Endometrial microvascular endothelial cells (primary cell): Measurements from ENCODE around the gene RYR2. TPM values are rescaled to one million over a fixed set of nuclear protein-coding genes. Genes with fewer than 3 reads are reported as not detected.
"Not testable (repeated sequence)": the region's sequence is repeated elsewhere in the genome, so short reads cannot be mapped to it uniquely, and the experiment has no call there.

Experiments
- in situ Hi-C: cut with HindIII; loops from 2 replicates; pipeline ENCODE4 v1.10.0; 2017; ENCODE audit warnings: low sequenced_read_pairs, low pct_unique_long_range_greater_than_20kb; ENCODE audit errors: inconsistent ontology term
- total RNA-seq: library from RNA; depleted of rRNA; stranded (reverse); fragments of >200 nt; gene quantifications from one replicate; pipeline ENCODE4 v1.2.3, GENCODE V29; 2015; ENCODE audit errors: inconsistent ontology term

The RYR2 gene
- total RNA-seq, 1 donor from 2014 or later, result not detected

DNA sequence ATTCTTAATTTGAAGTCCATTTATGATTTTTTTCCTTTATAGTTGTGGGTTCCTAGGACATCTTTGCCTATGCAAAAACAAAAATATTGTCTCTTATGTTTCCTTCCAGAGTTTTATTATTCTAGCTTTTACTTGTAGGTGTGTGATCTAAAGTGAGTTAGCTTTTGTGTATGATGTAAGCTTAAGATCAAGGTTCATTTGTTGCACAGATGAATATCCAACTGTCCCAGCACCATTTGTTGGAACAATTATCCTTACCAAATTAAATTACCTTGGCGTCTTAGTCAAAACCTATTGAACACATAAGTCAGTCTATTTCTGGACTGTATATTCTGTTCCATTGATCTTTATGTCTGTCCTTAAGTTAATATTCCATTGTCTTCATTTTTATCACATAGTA, 511.1 kb downstream of the RYR2 start:
- in situ Hi-C loops, result no loop called here

DNA sequence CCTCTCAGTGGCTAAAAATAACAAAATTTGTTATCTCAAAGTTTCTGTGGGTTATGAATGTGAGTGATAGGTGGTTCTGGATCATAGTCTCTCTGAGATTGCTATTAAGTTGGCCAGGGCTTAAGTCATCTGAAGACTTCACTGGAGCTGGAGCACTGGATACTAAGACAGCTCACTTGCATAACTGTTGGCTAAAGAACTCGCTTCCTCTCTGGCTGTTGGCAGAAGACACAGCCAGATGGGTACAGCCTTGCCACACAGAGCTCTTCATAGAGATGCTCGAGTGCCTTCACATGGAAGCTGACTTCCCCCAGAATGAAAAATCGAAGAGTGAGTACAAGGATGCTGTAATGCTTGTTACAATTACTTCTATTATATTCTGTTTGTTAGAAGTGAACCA, 514.9 kb downstream of the RYR2 start:
- in situ Hi-C loops, result no loop called here

DNA sequence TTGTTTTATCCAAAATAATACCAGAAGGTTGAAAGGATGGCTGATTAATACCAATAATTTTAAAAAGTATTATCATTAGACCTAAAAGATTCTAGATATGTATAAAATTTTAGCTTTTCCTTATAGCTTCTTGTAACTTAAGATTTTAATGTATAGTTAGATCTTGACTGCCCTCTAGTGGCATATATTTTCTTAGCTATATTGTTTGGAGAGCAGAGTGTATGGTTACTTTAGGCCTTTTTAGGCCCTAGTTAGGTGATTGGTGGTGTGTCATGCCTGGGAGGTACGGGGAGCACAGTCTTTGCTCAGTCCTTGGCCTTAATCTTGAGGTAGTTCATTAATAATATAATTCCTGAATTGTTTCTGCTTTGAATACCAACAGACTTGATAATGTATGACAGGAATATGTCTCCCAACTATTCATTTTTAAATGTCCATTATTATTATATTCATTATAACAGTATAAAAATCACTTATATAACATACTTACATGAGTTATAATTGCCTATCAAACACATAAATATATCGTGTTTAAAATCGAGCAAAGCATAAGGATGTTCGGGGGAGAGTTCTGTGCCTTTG, 520.3 kb downstream of the RYR2 start:
- in situ Hi-C loops, result no loop called here

DNA sequence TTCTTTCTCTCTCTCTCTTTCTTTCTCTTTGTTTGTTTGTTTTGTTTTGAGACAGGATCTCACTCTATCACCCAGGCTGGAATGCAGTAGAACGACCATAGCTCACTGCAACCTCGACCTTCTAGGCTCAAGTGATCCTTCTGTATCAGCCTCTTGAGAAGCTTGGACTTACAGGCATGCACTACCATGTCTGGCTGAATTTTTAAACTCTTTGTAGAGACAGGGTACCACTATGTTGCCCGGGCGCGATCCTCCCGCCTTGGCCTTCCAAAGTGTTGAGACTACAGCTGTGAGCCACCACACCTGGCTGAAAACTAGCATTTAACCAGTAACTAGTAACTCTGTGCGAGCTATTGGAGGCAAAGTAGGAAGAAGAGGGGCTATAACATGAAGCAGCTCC, 523.3 kb downstream of the RYR2 start:
- in situ Hi-C loops, result no loop called here

DNA sequence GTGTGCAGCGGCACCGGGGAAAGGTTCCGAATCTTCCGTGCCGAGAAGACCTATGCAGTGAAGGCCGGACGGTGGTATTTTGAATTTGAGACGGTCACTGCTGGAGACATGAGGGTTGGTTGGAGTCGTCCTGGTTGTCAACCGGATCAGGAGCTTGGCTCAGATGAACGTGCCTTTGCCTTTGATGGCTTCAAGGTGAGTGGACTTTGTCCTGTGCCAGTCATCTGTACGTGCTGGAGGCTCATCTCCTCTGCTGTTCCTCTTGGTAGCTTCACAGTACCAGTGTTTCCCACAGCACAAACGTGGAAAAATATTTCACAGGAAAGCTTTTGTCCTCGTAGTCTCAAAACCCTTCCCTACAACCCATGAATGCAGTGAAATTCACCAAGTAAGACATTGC, 524.6 kb downstream of the RYR2 start:
- in situ Hi-C loops, result no loop called here

DNA sequence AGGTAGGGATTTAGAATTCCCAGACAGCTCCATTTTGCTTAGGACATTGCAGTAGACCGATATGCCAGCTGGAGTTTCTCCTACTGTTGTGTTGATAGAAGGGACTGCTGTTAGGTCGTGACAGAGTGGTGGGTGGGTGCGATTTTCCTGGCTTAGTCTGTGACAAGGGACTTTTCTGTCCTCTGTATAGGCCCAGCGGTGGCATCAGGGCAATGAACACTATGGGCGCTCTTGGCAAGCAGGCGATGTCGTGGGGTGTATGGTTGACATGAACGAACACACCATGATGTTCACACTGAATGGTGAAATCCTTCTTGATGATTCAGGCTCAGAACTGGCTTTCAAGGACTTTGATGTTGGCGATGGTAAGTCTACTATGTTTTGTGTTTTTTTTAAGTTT, 527.0 kb downstream of the RYR2 start:
- in situ Hi-C loops, result no loop called here

DNA sequence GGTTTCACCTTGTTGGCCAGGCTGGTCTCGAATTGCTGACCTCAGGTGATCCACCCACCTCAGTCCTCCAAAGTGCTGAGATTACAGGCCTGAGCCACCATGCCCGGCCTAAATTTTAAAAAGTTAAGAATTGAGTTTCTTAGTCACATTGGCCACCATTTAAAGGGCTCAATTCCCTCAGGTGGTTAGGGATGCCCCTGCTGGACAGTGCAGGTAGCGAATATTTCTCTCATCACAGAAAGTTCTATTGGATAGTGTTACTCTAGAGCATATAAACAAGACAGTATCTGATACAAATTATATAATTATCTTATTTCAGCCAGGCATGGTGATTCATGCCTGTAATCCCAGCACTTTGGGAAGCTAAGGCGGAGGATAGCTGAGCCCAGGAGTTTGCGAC, 528.5 kb downstream of the RYR2 start:
- in situ Hi-C loops, result no loop called here

DNA sequence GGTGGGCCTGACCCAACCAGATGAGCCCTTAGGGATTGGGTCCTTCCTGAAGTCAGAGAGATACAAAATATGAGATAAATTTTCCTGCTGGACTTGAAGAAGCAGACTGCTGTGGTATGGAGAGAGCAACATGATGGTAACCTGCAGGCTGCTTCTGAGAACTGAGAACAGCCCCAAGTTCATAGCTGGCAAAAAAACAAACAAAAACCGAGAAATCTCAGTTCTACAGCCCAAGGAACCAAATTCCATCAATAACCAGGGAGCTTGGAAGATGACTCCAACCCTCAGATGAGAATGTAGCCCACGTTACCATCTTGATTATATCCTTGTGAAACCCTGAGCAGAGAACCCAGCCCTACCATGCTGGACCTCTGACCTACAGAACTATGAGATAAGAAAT, 532.6 kb downstream of the RYR2 start:
- in situ Hi-C loops, result no loop called here

DNA sequence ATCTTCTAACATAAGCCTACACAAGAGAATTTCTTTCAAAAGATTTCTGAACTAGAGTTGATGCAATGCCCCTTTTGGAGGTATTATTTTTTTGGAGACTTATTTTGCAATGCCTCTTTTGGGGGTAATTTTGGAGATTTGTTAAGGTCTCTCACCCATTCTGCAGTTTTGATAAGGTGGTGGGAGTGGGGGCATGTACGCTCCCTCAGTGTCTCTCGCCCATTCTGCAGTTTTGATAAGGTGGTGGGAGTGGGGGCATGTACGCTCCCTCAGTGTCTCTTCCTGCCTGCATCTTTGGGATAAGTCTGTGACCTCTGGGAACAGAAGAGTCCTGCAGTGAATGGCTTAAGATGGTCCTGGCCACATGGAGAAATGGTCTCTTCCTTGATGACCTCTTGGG, 536.6 kb downstream of the RYR2 start:
- in situ Hi-C loops, result no loop called here

DNA sequence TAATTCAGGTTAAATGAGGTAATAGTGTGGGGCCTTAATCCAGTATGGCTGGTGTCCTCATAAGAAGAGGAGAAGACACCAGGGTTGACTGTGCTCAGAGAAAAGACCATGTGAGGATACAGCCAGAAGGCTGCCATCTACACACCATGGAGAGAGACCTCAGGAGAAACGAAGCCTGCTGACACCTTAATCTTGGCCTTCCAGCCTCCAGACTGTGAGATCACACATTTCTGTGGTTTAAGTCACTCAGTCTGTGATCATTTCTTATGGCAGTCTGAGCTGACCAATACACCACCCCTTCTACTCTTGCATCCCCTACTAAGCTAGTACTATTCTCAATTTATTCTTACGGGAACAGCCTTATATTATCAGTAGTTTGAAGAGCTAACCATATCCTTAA, 538.7 kb downstream of the RYR2 start:
- in situ Hi-C loops, result no loop called here

DNA sequence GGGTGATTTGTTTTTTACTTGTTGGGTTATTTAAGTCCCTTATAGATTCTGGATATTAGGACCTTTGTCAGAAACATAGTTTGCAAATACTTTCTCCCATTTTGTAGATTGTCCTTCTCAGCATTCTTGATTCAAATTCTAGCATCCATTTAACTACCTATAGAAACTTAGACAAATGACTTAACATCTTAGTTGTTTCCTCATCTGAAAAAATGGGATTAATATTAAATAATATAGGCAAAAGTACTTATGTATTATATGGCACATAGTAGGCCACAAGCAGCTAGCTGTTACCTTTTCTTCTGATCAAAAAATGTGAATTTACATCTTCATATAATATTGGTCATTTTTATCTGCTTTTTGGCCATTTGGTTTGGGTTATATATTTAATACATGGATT, 541.3 kb downstream of the RYR2 start:
- in situ Hi-C loops, result no loop called here

DNA sequence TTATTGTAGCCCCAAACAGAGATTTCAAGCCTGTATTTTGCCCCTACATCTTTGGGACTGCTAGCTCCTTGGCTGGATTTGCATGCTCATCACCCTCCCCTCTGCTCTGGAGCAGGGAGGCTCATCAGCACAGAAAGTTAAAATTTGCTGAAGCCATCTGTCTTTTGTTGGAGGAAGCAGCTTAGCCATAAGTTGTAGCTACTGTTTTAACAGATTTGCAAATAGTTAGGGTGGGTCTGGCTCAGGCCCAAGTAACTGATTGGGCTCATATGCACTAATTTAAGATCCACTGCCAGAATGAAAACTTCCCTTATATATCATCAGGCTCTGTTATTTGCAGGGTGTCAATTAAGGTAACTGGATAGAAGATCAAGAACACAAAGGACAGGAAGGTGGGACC, 541.8 kb downstream of the RYR2 start:
- in situ Hi-C loops, result no loop called here

DNA sequence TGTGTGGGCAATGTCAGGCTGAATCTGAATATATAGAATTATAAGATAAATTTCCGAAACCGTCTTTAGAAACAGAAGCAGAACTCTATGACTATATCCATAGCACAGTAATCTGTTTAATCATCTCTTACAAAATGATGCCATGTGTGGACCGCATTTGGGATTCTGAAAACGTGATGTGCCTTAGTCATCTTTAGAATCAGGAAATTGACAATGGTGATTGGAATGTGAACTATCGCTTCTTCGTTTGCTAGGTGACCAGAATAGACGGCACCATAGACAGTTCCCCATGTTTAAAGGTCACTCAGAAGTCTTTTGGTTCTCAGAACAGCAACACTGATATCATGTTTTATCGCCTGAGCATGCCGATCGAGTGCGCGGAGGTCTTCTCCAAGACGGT, 548.4 kb downstream of the RYR2 start:
- in situ Hi-C loops, result no loop called here

DNA sequence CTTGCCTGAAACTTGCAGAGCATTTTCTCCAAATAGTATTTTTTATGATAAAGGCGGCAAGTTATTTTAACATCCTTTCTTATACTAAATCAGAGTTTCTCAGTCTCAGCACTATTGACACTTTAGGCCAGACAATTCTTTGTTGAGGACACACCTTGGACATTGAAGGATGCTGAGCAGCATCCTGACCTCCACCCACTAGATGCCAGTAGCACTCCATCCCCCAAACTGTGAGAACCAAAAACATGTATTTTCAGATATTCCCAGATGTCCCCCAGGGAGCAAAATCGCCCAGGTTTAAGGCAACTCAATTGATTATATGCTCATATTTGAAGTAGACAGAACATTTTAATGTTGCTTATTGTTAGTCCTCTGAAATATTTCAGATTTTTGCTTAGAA, 549.4 kb downstream of the RYR2 start:
- in situ Hi-C loops, result no loop called here

DNA sequence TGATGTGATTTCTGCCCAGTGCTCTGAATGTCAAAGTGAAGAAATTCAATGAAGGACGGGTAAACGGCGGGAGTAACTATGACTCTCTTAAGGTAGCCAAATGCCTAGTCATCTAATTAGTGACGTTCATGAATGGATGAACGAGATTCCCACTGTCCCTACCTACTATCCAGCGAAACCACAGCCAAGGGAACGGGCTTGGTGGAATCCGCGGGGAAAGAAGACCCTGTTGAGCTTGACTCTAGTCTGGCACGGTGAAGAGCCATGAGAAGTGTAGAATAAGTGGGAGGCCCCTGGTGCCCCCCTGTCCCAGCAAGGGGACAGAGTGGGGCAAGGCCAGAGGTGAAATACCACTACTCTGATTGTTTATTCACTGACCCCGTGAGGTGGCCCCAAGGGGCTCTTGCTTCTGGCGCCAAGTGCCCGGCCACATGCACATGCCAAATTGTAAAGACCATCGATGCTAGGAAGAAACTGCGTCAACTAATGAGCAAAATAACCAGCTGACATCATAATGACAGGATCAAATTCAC, 561.1 kb downstream of the RYR2 start:
- in situ Hi-C loops, result not testable (repeated sequence)

DNA sequence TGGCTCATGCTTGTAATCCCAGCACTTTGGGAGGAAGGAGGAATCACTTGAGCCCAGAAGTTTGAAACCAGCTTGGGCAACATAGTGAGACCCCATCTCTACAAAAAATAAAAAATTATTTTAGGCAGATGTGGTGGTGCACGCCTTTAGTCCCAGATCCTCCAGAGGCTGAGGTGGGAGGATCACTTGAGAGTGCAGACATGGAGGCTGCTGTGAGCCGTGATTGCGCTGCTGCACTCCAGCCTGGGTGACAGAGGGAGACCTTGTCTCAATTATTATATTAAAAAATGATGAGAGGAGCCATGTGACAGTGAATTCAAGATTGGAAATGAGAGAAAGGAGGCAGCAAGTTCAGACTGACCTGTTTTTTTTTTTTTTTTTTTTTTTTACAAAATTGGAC, 566.4 kb downstream of the RYR2 start:
- in situ Hi-C loops, result no loop called here

DNA sequence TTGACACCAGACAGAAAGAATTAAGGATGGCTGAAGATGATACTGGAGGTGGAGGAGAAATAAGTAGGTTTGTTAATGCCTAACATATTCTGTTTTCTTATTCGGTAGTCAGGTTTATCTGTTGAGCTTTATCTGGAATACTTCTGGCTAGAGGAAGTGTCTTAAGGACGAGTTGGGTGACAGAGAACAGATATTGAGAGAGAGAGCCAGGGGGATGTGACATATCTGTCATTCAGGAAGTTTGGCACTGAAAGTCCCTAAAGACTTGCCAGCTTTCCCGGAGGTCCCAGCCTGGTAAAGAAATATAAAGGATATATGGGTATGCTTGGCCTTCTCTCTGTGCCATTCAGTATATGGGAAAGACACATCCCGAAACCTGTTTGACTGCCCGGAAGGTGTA, 568.2 kb downstream of the RYR2 start:
- in situ Hi-C loops, result no loop called here

DNA sequence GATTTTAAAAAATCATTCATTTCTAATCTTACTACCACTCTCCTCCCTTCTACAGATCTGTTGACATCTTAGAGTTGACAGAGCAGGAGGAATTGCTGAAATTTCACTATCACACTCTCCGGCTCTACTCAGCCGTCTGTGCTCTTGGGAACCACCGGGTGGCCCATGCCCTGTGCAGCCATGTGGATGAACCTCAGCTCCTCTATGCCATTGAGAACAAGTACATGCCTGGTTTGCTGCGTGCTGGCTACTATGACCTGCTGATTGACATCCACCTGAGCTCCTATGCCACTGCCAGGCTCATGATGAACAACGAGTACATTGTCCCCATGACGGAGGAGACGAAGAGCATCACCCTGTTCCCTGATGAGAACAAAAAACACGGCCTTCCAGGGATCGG, 572.0 kb downstream of the RYR2 start:
- in situ Hi-C loops, result no loop called here

DNA sequence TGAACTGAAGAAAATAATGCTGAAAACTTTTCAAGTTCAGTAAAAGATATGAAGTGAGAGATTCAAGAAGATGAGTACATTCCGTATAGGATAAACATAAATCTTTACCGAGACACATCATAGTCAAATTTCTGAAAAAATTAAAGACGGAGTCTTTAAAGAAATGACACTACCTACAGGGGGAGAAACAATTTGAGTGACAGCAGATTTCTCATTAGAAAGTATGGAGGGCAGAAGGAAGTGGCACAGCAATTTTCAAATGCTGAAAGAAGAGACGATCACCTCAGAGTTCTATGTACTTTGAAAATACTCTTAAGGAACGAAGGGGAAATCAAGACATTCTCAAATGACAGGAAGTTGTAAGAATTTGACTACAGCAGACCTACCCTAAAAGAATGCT, 577.6 kb downstream of the RYR2 start:
- in situ Hi-C loops, result no loop called here

DNA sequence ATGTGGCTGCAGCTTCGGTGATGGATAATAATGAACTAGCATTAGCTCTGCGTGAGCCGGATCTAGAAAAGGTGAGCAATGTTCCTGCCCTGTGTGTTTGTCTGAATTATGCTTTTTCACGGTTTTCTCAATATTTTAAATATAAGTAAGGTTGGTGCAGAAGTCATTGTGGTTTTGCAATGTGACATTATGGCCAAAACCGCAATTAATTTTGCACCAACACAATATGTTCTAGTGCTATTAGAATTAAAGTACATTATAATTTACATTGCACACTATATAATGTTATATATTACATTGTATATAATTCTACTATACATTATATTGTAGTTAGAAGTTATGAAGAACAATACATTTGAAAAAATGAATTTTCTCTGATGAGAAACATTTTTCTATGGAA, 592.9 kb downstream of the RYR2 start:
- in situ Hi-C loops, result no loop called here

DNA sequence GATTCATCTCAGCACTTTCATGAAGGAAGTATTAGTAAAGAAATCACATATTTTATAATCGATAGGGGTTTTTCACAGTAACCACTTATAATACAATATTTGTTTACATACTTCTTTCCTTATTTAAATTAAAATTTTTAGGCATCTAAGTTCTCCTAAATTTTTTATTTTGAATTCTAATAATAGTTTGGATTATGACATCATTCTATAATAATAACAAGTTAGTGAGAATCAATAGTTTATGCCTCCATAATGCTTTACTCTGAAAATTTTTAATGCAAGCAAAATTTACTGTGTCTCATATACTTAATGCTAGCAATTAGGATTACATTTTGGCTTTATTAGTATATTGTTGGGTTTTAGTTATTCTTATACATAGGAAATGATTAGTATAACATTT, 596.6 kb downstream of the RYR2 start:
- in situ Hi-C loops, result no loop called here
